22Rv1 (cell line): Measurements from ENCODE around the gene TBX21.

ENCODE experiments used
- H3K27ac ChIP-seq: fragments of 450-650 bp; 2 replicates; pipeline ENCODE4 v1.5.1; 2017
- ZFX ChIP-seq: fragments of 450-650 bp; IDR thresholded peaks from 2 replicates; pipeline ENCODE4 v1.6.1; 2017; ENCODE audit warnings: antibody characterized with exemption, borderline replicate concordance
- TF ChIP-seq, protein P1 (sequence below): fragments of 450-650 bp; IDR thresholded peaks from 2 replicates; pipeline ENCODE4 v1.5.1; 2017; ENCODE audit warnings: mild to moderate bottlenecking

The TBX21 gene

DNA sequence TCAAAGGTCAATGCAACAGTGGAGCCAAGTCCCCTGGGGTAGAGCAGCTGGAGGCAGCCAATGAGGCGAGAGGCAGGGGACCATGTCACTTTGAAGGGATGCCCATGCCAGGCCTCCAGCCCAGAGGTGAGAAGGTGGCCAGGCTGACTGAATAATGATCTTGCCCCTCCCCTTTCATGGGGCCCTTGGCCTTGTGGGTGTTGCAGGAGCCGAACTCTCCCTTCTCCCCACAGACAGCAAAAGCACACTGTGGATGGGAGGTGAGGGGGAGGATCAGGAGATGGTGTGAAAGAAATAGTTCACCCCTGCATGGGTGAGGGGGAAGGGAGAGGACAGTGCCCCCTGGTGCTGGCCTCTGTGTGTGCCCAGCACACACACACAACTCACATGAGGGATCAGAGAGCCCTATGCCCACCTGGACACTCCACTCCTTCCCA lies 15.8 kb upstream of the TBX21 start:
- H3K27ac ChIP-seq: no peak overlapping the region
- no peak for TF ChIP-seq ZFX
- TF ChIP-seq, protein P1, sequence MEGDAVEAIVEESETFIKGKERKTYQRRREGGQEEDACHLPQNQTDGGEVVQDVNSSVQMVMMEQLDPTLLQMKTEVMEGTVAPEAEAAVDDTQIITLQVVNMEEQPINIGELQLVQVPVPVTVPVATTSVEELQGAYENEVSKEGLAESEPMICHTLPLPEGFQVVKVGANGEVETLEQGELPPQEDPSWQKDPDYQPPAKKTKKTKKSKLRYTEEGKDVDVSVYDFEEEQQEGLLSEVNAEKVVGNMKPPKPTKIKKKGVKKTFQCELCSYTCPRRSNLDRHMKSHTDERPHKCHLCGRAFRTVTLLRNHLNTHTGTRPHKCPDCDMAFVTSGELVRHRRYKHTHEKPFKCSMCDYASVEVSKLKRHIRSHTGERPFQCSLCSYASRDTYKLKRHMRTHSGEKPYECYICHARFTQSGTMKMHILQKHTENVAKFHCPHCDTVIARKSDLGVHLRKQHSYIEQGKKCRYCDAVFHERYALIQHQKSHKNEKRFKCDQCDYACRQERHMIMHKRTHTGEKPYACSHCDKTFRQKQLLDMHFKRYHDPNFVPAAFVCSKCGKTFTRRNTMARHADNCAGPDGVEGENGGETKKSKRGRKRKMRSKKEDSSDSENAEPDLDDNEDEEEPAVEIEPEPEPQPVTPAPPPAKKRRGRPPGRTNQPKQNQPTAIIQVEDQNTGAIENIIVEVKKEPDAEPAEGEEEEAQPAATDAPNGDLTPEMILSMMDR: peak; percentile 60

DNA sequence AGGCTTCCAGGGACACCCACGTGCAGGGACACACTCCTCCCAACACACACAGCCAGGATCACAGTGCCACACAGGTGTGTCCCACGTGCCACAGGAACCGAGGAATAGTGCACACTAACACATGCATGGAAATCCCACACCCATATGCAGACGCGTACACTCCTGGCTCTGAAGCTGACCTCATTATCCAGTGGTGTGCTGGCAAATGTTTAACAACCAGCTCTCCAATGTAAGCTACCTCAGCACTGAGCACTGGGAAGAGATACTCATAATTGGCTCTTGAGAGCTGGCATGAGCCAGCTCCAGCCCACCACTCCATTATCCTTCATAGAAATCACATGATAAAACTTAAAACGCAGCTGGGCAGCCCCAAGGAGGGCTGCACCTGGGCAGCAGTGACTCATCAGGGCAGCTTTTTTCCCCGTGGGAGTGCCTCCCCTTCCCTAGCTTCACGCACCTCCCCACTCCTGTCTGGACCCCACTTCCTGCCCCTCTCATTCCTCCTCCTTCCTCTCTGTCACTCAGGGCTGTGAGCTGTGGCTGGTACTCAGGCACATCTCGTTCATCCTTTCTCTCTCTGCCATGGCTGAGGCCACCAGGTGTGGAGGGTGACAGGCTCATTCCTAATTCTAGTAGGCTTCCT lies 14.9 kb upstream of the TBX21 start:
- no peak overlapping the region for H3K27ac ChIP-seq
- TF ChIP-seq, protein P1: no peak
- no peak for TF ChIP-seq ZFX

DNA sequence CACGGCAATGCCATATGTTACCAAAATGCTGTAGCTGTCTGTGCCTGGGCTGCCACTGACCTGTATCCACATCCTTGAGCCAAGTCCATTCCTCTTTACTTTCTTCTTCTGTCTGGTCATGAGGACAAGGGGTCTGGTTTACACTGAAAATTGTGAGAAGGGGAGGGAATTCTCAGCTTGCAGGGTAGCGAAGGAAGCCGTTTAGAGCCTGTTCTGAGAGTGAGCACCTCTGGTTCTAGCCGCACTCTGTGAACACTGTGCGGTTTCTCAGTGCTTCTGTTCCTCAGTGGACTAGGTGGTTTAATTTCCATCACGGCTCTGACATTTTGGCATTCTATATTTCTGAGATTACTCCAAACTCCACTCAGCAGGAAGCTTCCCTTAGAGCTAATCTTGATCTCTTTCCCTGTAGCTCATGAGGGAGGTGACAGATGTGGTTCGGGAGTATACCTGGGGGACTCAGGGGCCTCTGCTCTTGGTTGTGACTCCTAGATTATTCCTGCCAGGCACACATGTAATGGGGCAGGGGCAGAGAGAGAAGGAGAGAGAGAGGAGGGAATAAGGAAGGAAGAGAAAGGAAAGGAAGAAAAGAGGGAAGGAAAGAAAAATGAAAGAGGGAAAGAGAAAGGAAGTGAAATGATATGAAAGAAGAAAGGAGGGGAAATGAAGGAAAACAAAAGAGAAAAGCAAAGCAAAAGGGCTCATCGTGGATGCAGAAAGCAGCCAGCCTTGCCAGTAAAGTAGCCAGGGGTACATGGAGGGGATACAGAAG lies 14.2 kb upstream of the TBX21 start:
- no peak for TF ChIP-seq ZFX
- TF ChIP-seq, protein P1: no peak
- no peak overlapping the region for H3K27ac ChIP-seq

DNA sequence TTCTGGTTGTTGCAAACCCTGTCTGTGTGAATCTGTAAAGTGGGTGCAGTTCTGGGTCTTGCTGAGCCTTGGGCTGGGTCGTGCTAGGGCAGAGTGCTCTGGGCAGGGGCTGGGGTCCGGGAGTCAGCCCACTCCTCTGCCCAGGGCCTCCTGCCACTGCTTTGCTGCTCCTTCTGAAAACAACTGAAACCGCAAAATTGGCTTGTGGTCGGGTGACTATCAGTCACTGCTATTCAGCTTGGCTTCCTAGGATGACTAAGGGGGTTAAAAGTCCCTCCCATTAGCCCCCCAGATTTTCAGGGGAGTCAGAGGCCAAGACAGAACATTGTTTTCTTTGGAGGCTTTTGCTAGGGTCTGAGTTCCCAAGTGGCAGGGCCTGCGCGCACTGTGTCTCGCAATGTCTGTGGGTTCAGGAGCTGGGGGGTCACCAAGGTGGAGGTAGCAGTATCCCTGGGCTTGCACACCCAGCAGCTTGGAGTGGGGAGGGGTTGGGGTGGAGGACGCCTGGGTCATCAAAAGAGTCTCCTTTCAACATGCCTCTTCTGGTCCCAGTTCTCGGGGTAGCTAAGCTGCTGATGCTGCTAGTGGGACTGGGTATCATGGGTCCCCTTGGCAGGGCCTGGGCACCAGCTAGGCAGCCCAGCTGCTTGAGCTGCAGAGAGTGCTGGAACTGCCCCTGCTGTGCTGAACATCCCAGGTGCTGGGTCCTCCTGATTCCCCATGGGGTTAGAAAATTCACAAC lies 13.5 kb upstream of the TBX21 start:
- TF ChIP-seq ZFX: no peak
- TF ChIP-seq, protein P1: no peak
- H3K27ac ChIP-seq: no peak overlapping the region

DNA sequence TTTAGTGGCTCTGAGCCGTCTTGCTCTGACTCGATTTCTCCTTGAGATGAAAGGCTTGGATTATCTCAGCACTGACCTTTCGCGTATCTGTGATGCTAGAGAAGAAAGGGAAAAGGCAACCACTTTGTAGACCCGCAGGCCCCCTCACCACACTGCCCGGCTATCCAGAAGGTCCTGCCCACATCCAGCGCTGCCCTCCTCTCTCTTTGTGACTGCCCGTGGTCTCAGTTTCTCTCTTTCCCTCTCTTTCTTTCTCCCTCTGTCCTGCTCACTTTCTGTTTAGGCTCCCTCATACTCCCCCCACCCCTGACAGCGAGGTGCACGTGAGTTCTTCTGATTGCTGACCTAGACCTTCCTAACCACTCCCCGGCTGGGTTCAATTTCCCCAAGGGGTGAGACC lies 12.8 kb upstream of the TBX21 start:
- TF ChIP-seq, protein P1: no peak
- no peak for TF ChIP-seq ZFX
- no peak overlapping the region for H3K27ac ChIP-seq

DNA sequence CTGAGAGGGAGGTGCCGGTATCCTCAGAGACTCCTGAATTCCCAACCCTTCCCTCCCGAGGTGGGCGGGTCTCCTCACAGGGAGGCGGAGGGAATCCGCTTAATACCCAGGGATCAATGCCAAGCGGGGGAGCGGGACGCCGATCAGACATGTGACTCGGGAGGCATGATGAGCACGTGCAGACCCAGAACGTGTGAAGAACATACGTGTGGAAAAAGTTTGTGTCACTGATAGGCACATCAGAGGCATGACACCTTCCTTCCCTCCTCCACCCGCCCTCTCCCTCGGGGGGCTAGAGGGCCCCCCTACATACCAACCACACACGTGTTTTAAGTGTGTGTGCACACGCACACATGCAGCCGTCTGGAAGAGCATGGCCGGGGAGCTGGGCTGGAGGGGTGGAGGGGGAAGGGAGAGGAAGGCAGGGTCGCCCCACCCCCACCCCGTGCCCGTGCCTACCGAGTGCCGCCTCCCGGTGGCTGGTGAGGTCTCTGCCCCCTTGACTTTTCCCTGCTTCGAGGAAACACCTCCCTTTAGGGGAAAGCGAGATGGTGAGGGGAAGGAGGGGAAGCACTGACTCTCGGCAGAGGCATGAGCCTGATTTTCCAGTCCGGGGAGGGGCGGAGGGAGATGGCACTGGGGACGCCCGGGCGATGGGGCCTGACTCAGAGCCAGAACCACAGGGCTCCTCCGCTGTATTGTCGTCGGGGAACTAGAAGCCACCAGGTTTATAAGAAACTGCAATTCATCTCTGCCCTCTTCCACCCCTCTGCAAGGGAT lies 12.1 kb upstream of the TBX21 start:
- H3K27ac ChIP-seq: no peak overlapping the region
- no peak for TF ChIP-seq ZFX
- TF ChIP-seq, protein P1: no peak
